ENCODE results near the gene TMEM151B.
A peak's percentile ranks its signal among the peaks of the same experiment; 100 is the strongest.
"Not testable (repeated sequence)": the region's sequence is repeated elsewhere in the genome, so short reads cannot be mapped to it uniquely, and the experiment has no call there.

Gene TMEM151B

DNA sequence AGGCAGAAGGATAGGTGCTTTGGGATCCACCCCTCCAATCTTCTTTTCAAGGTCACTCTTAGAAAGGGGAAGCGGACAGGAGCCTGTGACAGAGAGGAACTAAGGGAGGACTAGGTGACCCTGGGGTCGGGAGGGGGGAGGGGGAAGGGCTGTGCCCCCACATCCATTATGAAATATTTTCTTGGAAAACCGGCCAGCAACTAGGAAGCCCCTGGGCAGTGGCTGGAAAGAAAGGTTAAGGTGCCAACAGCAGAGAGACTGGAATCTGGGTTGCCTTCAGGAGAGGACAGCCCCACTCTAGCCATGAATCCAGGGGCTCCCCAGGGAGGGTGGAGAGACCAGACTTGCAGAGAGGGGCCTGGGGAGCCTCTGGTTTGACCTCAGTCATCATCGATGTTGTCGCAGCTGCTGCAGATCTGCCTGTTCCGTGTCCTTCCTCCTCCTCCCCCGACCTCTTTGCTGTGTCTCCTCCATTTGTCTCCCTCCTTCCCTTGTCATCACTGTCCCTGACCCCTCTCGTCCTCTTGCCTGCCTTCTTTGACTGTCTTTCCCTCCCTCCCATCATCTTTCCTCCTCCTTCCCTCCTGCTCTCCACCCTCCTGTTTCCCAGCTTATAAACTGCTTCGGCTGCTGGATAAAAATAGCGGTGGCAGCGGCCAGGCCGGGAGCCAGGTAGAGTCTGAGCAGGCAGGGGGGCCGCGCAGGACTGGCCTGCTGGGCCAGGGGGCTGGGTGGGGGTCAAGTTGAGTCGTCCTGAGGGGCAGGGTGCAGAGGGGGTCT lies 43.7 kb upstream of the TMEM151B start:
- peak overlapping the region; percentile 48 for H3K9ac ChIP-seq (ENCODE audit: low read length)
- peaks cover 71% of the 10 kb centered on the region for H3K4me1 ChIP-seq (ENCODE audit: control insufficient read depth, insufficient read depth, low read length)
- H3K27me3 ChIP-seq (replicated peaks; ENCODE audit: control insufficient read depth, insufficient read depth, low read length), result no peaks in the 10 kb centered on the region
- H3K4me3 ChIP-seq (ENCODE audit: low read length), result no peak overlapping the region
- H3K9me3 ChIP-seq (ENCODE audit: control insufficient read depth, low read length), result no peaks in the 10 kb centered on the region
- DNase-seq (ENCODE audit: low read depth), result no peak
- H3K36me3 ChIP-seq (ENCODE audit: control insufficient read depth, insufficient read depth, low read length, severe bottlenecking), result peaks cover 13% of the 10 kb centered on the region

DNA sequence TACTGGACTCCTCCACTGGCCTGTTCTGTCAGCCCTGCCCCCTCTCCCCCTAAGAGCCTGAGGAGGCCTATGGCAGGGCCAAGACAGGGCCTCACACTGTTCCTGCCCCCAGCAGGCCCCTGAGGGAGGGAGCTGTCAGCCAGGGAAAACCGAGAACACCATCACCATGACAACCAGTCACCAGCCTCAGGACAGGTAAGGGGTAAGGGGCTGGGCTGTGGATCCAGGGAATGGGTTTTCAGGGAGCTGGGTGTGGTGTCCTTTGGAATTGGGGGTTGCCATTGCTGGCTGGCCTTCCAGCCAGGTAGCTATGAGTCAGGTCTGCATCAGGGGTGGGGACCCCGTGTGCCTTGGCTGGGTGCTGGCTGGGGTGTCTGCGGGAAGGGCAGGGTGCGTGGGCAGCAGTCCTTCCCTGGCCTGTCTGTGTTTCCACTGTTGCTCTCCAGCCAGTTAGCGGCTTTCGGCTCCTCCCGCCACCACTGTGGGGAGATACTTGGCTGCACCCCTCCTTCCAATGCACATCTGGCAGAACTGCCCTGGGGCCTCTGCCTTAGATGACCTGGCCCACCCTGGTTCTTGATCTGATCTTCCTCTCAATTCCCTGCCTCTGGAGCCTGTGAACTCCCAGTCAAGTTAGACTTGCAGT lies 43.0 kb upstream of the TMEM151B start:
- H3K27me3 ChIP-seq (replicated peaks; ENCODE audit: control insufficient read depth, insufficient read depth, low read length), result no peaks in the 10 kb centered on the region
- no peaks in the 10 kb centered on the region for H3K9me3 ChIP-seq (ENCODE audit: control insufficient read depth, low read length)
- H3K4me1 ChIP-seq (ENCODE audit: control insufficient read depth, insufficient read depth, low read length), result peaks cover 67% of the 10 kb centered on the region
- DNase-seq (ENCODE audit: low read depth), result no peak
- peaks cover 20% of the 10 kb centered on the region for H3K36me3 ChIP-seq (ENCODE audit: control insufficient read depth, insufficient read depth, low read length, severe bottlenecking)
- H3K4me3 ChIP-seq (ENCODE audit: low read length), result no peak overlapping the region
- H3K9ac ChIP-seq (ENCODE audit: low read length), result peak overlapping the region; percentile 25

GRCh38 chr6:44228031-44228430 lies 42.2 kb upstream of the TMEM151B start:
- H3K9ac ChIP-seq (ENCODE audit: low read length), result no peak overlapping the region
- peaks cover 28% of the 10 kb centered on the region for H3K36me3 ChIP-seq (ENCODE audit: control insufficient read depth, insufficient read depth, low read length, severe bottlenecking)
- H3K4me3 ChIP-seq (ENCODE audit: low read length), result no peak overlapping the region
- H3K27me3 ChIP-seq (replicated peaks; ENCODE audit: control insufficient read depth, insufficient read depth, low read length), result no peaks in the 10 kb centered on the region
- H3K4me1 ChIP-seq (ENCODE audit: control insufficient read depth, insufficient read depth, low read length), result peaks cover 65% of the 10 kb centered on the region
- DNase-seq (ENCODE audit: low read depth), result no peak
- H3K9me3 ChIP-seq (ENCODE audit: control insufficient read depth, low read length), result no peaks in the 10 kb centered on the region

DNA sequence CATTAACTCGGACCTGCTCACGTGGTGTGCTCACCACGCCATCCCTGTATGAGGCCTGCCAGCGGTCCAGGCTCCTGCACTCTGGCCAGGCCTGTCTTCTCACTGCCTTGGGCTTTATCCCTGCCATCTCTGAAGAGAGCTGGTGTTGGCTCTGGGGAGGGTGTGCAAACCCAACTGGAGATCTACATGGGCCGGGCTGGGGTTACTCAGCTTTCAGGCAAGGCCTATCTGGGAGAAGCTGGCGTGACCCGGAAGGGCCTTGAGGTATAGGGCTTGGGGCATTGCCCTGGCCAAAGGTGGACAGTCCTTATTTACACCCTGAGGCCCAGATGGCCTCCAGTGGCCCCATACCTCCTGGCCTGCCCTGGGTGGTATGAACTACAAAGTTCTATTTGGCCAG lies 41.8 kb upstream of the TMEM151B start:
- DNase-seq (ENCODE audit: low read depth), result no peak
- no peak overlapping the region for H3K9ac ChIP-seq (ENCODE audit: low read length)
- H3K4me3 ChIP-seq (ENCODE audit: low read length), result no peak overlapping the region
- H3K36me3 ChIP-seq (ENCODE audit: control insufficient read depth, insufficient read depth, low read length, severe bottlenecking), result peaks cover 32% of the 10 kb centered on the region
- H3K9me3 ChIP-seq (ENCODE audit: control insufficient read depth, low read length), result no peaks in the 10 kb centered on the region
- peaks cover 69% of the 10 kb centered on the region for H3K4me1 ChIP-seq (ENCODE audit: control insufficient read depth, insufficient read depth, low read length)
- no peaks in the 10 kb centered on the region for H3K27me3 ChIP-seq (replicated peaks; ENCODE audit: control insufficient read depth, insufficient read depth, low read length)

- H3K36me3 ChIP-seq (ENCODE audit: control insufficient read depth, insufficient read depth, low read length, severe bottlenecking), result peaks cover 33% of the 10 kb centered on the region
- H3K9ac ChIP-seq (ENCODE audit: low read length), result no peak overlapping the region
- DNase-seq (ENCODE audit: low read depth), result peak; percentile 7
- H3K27me3 ChIP-seq (replicated peaks; ENCODE audit: control insufficient read depth, insufficient read depth, low read length), result no peaks in the 10 kb centered on the region
- no peaks in the 10 kb centered on the region for H3K9me3 ChIP-seq (ENCODE audit: control insufficient read depth, low read length)
- H3K4me3 ChIP-seq (ENCODE audit: low read length), result no peak overlapping the region
- H3K4me1 ChIP-seq (ENCODE audit: control insufficient read depth, insufficient read depth, low read length), result peaks cover 73% of the 10 kb centered on the region
Measured at GRCh38 chr6:44228836-44229235, 41.4 kb upstream of the TMEM151B start.

DNA sequence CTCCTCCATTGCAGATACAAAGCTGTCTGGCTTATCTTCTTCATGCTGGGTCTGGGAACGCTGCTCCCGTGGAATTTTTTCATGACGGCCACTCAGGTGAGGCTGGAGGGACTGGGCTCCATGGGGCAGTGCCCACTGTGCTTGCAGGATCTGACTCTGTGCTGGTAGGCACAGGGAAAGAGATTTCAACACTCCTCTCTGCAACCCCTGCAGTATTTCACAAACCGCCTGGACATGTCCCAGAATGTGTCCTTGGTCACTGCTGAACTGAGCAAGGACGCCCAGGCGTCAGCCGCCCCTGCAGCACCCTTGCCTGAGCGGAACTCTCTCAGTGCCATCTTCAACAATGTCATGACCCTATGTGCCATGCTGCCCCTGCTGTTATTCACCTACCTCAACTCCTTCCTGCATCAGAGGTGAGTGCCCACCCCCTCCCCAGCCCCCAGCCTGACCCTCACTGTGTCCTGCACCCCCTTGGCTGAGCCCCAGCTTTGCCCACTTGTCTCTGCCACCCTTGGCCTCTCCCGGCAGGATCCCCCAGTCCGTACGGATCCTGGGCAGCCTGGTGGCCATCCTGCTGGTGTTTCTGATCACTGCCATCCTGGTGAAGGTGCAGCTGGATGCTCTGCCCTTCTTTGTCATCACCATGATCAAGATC lies 40.7 kb upstream of the TMEM151B start:
- Histone ChIP-seq H3K36me3 (ENCODE audit: control insufficient read depth, insufficient read depth, low read length, severe bottlenecking) (peaks cover 33% of the 10 kb centered on the region), H3K9me3 (ENCODE audit: control insufficient read depth, low read length) (no peaks in the 10 kb centered on the region), H3K4me3 (ENCODE audit: low read length) (no peak overlapping the region), H3K27me3 (replicated peaks; ENCODE audit: control insufficient read depth, insufficient read depth, low read length) (no peaks in the 10 kb centered on the region), H3K4me1 (ENCODE audit: control insufficient read depth, insufficient read depth, low read length) (peaks cover 74% of the 10 kb centered on the region), H3K9ac (ENCODE audit: low read length) (no peak overlapping the region)
- DNase-seq (ENCODE audit: low read depth), result no peak

GRCh38 chr6:44230034-44230675 lies 40.1 kb upstream of the TMEM151B start:
- Histone ChIP-seq H3K27me3 (replicated peaks; ENCODE audit: control insufficient read depth, insufficient read depth, low read length) (no peaks in the 10 kb centered on the region), H3K4me3 (ENCODE audit: low read length) (no peak overlapping the region), H3K9ac (ENCODE audit: low read length) (no peak overlapping the region), H3K9me3 (ENCODE audit: control insufficient read depth, low read length) (no peaks in the 10 kb centered on the region), H3K36me3 (ENCODE audit: control insufficient read depth, insufficient read depth, low read length, severe bottlenecking) (peaks cover 33% of the 10 kb centered on the region), H3K4me1 (ENCODE audit: control insufficient read depth, insufficient read depth, low read length) (peaks cover 74% of the 10 kb centered on the region)
- DNase-seq (ENCODE audit: low read depth), result no peak

DNA sequence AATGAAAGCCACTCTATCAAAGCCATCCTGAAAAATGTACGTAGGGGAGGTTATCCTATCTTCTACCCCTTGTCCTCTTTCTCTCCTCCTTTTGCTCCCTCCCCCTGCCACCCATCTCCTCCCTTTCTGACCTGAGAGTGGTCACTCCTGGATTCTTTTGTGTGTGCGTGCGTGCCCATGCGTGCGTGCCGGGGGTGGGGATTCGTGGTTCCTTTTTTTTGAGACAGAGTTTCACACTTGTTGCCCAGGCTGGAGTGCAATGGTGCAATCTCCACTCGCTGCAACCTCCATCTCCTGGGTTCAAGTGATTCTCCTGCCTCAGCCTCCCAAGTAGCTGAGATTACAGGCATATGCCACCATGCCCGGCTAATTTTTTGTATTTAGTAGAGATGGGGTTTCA lies 38.8 kb upstream of the TMEM151B start:
- peaks cover 36% of the 10 kb centered on the region for H3K36me3 ChIP-seq (ENCODE audit: control insufficient read depth, insufficient read depth, low read length, severe bottlenecking)
- not testable (repeated sequence) for H3K9me3 ChIP-seq (ENCODE audit: control insufficient read depth, low read length); DNase-seq (ENCODE audit: low read depth)

GRCh38 chr6:44232676-44233566 lies 37.3 kb upstream of the TMEM151B start:
- no peak for DNase-seq (ENCODE audit: low read depth)
- peaks cover 75% of the 10 kb centered on the region for H3K4me1 ChIP-seq (ENCODE audit: control insufficient read depth, insufficient read depth, low read length)
- H3K36me3 ChIP-seq (ENCODE audit: control insufficient read depth, insufficient read depth, low read length, severe bottlenecking), result peaks cover 36% of the 10 kb centered on the region
- no peak overlapping the region for H3K4me3 ChIP-seq (ENCODE audit: low read length)
- H3K9me3 ChIP-seq (ENCODE audit: control insufficient read depth, low read length), result no peaks in the 10 kb centered on the region
- H3K27me3 ChIP-seq (replicated peaks; ENCODE audit: control insufficient read depth, insufficient read depth, low read length), result no peaks in the 10 kb centered on the region
- H3K9ac ChIP-seq (ENCODE audit: low read length), result peak overlapping the region; percentile 81

More for the DNA sequence above, 38.8 kb upstream of the TMEM151B start:
- not testable (repeated sequence) for H3K9ac ChIP-seq (ENCODE audit: low read length); H3K4me3 ChIP-seq (ENCODE audit: low read length); H3K27me3 ChIP-seq (replicated peaks; ENCODE audit: control insufficient read depth, insufficient read depth, low read length)
- peaks cover 76% of the 10 kb centered on the region for H3K4me1 ChIP-seq (ENCODE audit: control insufficient read depth, insufficient read depth, low read length)

GRCh38 chr6:44233567-44234100 lies 36.6 kb upstream of the TMEM151B start:
- H3K9me3 ChIP-seq (ENCODE audit: control insufficient read depth, low read length), result no peaks in the 10 kb centered on the region
- H3K27me3 ChIP-seq (replicated peaks; ENCODE audit: control insufficient read depth, insufficient read depth, low read length), result no peaks in the 10 kb centered on the region
- peak overlapping the region; percentile 23 for H3K4me3 ChIP-seq (ENCODE audit: low read length)
- no peak for DNase-seq (ENCODE audit: low read depth)
- H3K9ac ChIP-seq (ENCODE audit: low read length), result peak overlapping the region; percentile 81
- peaks cover 36% of the 10 kb centered on the region for H3K36me3 ChIP-seq (ENCODE audit: control insufficient read depth, insufficient read depth, low read length, severe bottlenecking)
- peaks cover 75% of the 10 kb centered on the region for H3K4me1 ChIP-seq (ENCODE audit: control insufficient read depth, insufficient read depth, low read length)

All from adipocyte (in vitro differentiated cells).